H9 (cell line): ENCODE results near the gene AP1S1. TPM values are rescaled to one million over a fixed set of nuclear protein-coding genes. Genes with fewer than 3 reads are reported as not detected.
A peak's percentile ranks its signal among the peaks of the same experiment; 100 is the strongest.

Experiments used
- DNase-seq: peaks from one replicate; pipeline ENCODE4 v3.0.0-alpha.2; 2017
- H2AFZ ChIP-seq: one replicate; pipeline ENCODE4 v1.6.1; 2013; ENCODE audit warnings: mild to moderate bottlenecking, low read length, control low read depth, moderate library complexity
- H2AK5ac ChIP-seq: 2 replicates; pipeline ENCODE4 v1.6.1; 2013; ENCODE audit warnings: low read length, control low read depth, mixed read lengths; ENCODE audit not compliant: insufficient read length
- H2BK120ac ChIP-seq: one replicate; pipeline ENCODE4 v1.6.1; 2013; ENCODE audit warnings: low read depth, mild to moderate bottlenecking, low read length, control low read depth, inconsistent platforms; ENCODE audit not compliant: poor library complexity, severe bottlenecking
- H2BK12ac ChIP-seq: 2 replicates; pipeline ENCODE4 v1.6.1; 2013; ENCODE audit warnings: low read length, control low read depth, mixed read lengths, low read depth; ENCODE audit not compliant: insufficient read length
- H2BK15ac ChIP-seq: 2 replicates; pipeline ENCODE4 v1.6.1; 2013; ENCODE audit warnings: low read depth, low read length, control low read depth
- H2BK20ac ChIP-seq: one replicate; pipeline ENCODE4 v1.6.1; 2013; ENCODE audit warnings: low read depth, mild to moderate bottlenecking, low read length, control low read depth, inconsistent platforms; ENCODE audit not compliant: poor library complexity, severe bottlenecking
- H2BK5ac ChIP-seq: 2 replicates; pipeline ENCODE4 v1.6.1; 2013; ENCODE audit warnings: low read length, control low read depth, mixed read lengths; ENCODE audit not compliant: insufficient read length
- H3K14ac ChIP-seq: 2 replicates; pipeline ENCODE4 v1.6.1; 2013; ENCODE audit warnings: low read length, control low read depth; ENCODE audit not compliant: insufficient read depth
- H3K18ac ChIP-seq: 2 replicates; pipeline ENCODE4 v1.6.1; 2013; ENCODE audit warnings: low read depth, mild to moderate bottlenecking, mixed read lengths, low read length, control low read depth; ENCODE audit not compliant: insufficient read length
- H3K23ac ChIP-seq: 2 replicates; pipeline ENCODE4 v1.6.1; 2013; ENCODE audit warnings: low read length, control low read depth, mixed read lengths, low read depth; ENCODE audit not compliant: insufficient read length
- H3K23me2 ChIP-seq: 2 replicates; pipeline ENCODE4 v1.6.1; 2013; ENCODE audit warnings: low read depth, mild to moderate bottlenecking, mixed read lengths, low read length, control low read depth; ENCODE audit not compliant: insufficient read length, poor library complexity, severe bottlenecking
- H3K27ac ChIP-seq: 2 replicates; pipeline ENCODE4 v1.5.1; 2013; ENCODE audit warnings: low read length, control low read depth, mixed read lengths, low read depth; ENCODE audit not compliant: insufficient read length
- H3K27me3 ChIP-seq: 2 replicates; pipeline ENCODE4 v1.6.1; 2013; ENCODE audit warnings: low read length, control low read depth, inconsistent platforms; ENCODE audit not compliant: insufficient read depth
- H3K4ac ChIP-seq: 2 replicates; pipeline ENCODE4 v1.6.1; 2013; ENCODE audit warnings: low read depth, mild to moderate bottlenecking, control low read depth, inconsistent platforms, low read length, moderate library complexity
- H3K4me1 ChIP-seq: 2 replicates; pipeline ENCODE4 v1.6.1; 2013; ENCODE audit warnings: low read length, control low read depth, inconsistent platforms; ENCODE audit not compliant: insufficient read depth
- H3K4me2 ChIP-seq: 2 replicates; pipeline ENCODE4 v1.6.1; 2013; ENCODE audit warnings: low read length, control low read depth, mixed read lengths; ENCODE audit not compliant: insufficient read length, insufficient read depth
- H3K56ac ChIP-seq: 2 replicates; pipeline ENCODE4 v1.6.1; 2013; ENCODE audit warnings: low read depth, mild to moderate bottlenecking, mixed read lengths, low read length, control low read depth; ENCODE audit not compliant: insufficient read length
- H3K79me1 ChIP-seq: 2 replicates; pipeline ENCODE4 v1.6.1; 2013; ENCODE audit warnings: low read depth, mild to moderate bottlenecking, moderate library complexity, low read length, control low read depth, inconsistent platforms; ENCODE audit not compliant: insufficient read depth, poor library complexity, severe bottlenecking
- H3K79me2 ChIP-seq: 2 replicates; pipeline ENCODE4 v1.6.1; 2013; ENCODE audit warnings: low read length, control low read depth, inconsistent platforms; ENCODE audit not compliant: insufficient read depth
- H3K9ac ChIP-seq: 2 replicates; pipeline ENCODE4 v1.6.1; 2013; ENCODE audit warnings: low read length, control low read depth, mixed read lengths; ENCODE audit not compliant: insufficient read length; ENCODE audit errors: extremely low read depth
- H3K9me3 ChIP-seq: one replicate; pipeline ENCODE4 v1.6.1; 2013; ENCODE audit warnings: low read depth, low read length, inconsistent platforms; ENCODE audit not compliant: control insufficient read depth
- H3T11ph ChIP-seq: one replicate; pipeline ENCODE4 v1.6.1; 2013; ENCODE audit warnings: mild to moderate bottlenecking, low read length, control low read depth, inconsistent platforms
- H4K20me1 ChIP-seq: one replicate; pipeline ENCODE4 v1.6.1; 2013; ENCODE audit not compliant: control insufficient read depth, insufficient read length, insufficient read depth
- H4K5ac ChIP-seq: 2 replicates; pipeline ENCODE4 v1.6.1; 2013; ENCODE audit warnings: low read depth, mild to moderate bottlenecking, mixed read lengths, low read length, control low read depth; ENCODE audit not compliant: insufficient read length
- H4K8ac ChIP-seq: replicated peaks from 2 replicates; pipeline ENCODE4 v1.6.1; 2013; ENCODE audit warnings: low read length, control low read depth, mixed read lengths, low read depth; ENCODE audit not compliant: insufficient read length
- H4K91ac ChIP-seq: 2 replicates; pipeline ENCODE4 v1.6.1; 2013; ENCODE audit warnings: low read depth, mild to moderate bottlenecking, moderate library complexity, mixed read lengths, low read length, control low read depth; ENCODE audit not compliant: insufficient read length
- H3K27ac Mint-ChIP-seq, 3 experiments: 2 replicates in 2 of 3; 3 replicates in 1 of 3; pipeline ENCODE4 v1.8.0; 2020 to 2021; ENCODE audit warnings: mixed read lengths in 3 of 3, mild to moderate bottlenecking in 1 of 3, moderate library complexity in 1 of 3
- H3K27me3 Mint-ChIP-seq: 2 replicates; pipeline ENCODE4 v1.8.0; 2021; ENCODE audit warnings: low read depth, mild to moderate bottlenecking, moderate library complexity, mixed read lengths
- H3K36me3 Mint-ChIP-seq, 3 experiments: 2 replicates in 2 of 3; 3 replicates in 1 of 3; pipeline ENCODE4 v1.8.0; 2020 to 2021; ENCODE audit warnings: low read depth in 3 of 3, mixed read lengths in 3 of 3; ENCODE audit not compliant: insufficient read depth in 1 of 3
- H3K4me1 Mint-ChIP-seq, 2 experiments: 2 replicates each; pipeline ENCODE4 v1.8.0; 2020; ENCODE audit warnings: mixed read lengths in 2 of 2
- H3K4me3 Mint-ChIP-seq, 2 experiments: 2 replicates in 1 of 2; 3 replicates in 1 of 2; pipeline ENCODE4 v1.8.0; 2020 to 2021; ENCODE audit warnings: mild to moderate bottlenecking in 2 of 2, mixed read lengths in 2 of 2, moderate library complexity in 1 of 2
- H3K9me3 Mint-ChIP-seq, 2 experiments: 2 replicates in 1 of 2; 3 replicates in 1 of 2; pipeline ENCODE4 v1.8.0; 2020; ENCODE audit warnings: mild to moderate bottlenecking in 2 of 2, mixed read lengths in 2 of 2, moderate library complexity in 1 of 2
- WGBS: extraction: QIAGEN DNeasy Blood & Tissue Kit; methylation state at CpG from one replicate; pipeline ENCODE4 v1.1.7; 2013; ENCODE audit warnings: missing lambda C conversion rate, low lambda C conversion rate, mixed read lengths; ENCODE audit not compliant: insufficient read length; ENCODE audit errors: extremely low coverage; 5-methylcytosine and 5-hydroxymethylcytosine counted together
- total RNA-seq: library from RNA; stranded (reverse); gene quantifications from 2 replicates; pipeline ENCODE4 v1.2.1, GENCODE V29; 2021
- TF ChIP-seq, protein P1 (sequence below): fragments of 200-600 bp; sonication (generic); conservative IDR thresholded peaks from 3 replicates; pipeline ENCODE4 v1.8.0; 2021; ENCODE audit warnings: antibody characterized with exemption, mild to moderate bottlenecking

AP1S1 gene
- total RNA-seq, 1 experiment from 2014 or later: 65.2 TPM

DNA sequence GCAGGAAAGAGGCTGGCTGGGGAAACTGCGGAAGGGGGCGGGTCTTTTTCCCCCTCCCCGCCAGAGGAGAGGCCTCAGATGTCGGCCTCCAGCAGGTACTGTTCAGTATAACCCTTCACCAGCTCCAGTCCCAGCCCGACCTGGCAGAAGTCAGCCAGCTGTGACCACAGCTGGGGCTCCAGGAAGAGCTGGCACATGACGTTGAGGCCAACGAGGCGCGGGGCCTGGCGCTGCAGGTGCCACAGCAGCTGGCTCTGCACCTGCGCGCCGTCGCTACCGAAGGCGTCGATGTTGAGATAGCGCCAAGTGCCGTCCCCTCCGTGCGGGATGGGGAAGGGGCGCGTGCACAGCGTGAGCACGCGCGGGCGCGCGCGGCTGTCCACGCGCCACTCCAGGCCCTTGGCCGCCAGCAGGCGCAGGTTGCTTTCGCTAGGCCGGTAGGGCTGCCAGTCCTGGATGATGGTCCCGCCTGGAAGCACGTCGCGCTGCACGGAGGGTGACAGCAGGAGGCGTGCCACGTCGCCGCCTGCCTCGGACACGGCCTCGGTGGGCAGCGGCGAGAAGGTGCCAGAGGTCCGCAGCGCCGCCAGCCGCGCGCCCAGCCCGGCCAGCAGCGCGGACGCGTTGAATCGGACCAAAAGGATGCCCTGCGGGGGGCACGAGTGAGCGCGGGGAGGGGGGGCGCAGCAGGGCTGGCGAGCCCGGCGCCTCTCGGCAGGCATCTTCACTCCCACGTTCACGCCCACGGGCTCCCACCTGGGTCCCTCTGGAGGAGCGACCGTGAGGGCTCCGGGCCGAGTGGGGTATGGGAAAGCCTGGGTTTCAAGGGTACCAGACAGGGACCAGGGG is 18.0 kb downstream of the AP1S1 start:
- peaks cover 40% of the 10 kb centered on the region for H3K23me2 ChIP-seq
- no peaks in the 10 kb centered on the region for H3K36me3 Mint-ChIP-seq
- peak; percentile 69 for DNase-seq

More for the DNA sequence above, 18.0 kb downstream of the AP1S1 start:
- no CpG with 5 or more reads among the region's 79 CpGs for WGBS
- Histone ChIP-seq H3K27ac (no peak overlapping the region), H4K8ac (no peak overlapping the region), H2AK5ac (no peak overlapping the region), H3K4ac (no peak overlapping the region), H3K23ac (no peak overlapping the region), H2BK15ac (no peak overlapping the region), H3K79me1 (no peaks in the 10 kb centered on the region), H4K5ac (no peak overlapping the region), H3K4me1 (peaks cover 13% of the 10 kb centered on the region; the same call in 1 of the 2 replicates), H3K14ac (no peak overlapping the region), H2BK5ac (no peak overlapping the region), H4K91ac (no peak overlapping the region), H2BK20ac (no peak overlapping the region), H3K18ac (no peak overlapping the region), H2AFZ (no peak overlapping the region), H3K9ac (no peak overlapping the region), H3K56ac (no peak overlapping the region), H3K4me2 (peak overlapping the region; percentile 68), H2BK12ac (no peak overlapping the region), H3T11ph (no peak overlapping the region), H3K27me3 (peaks cover 68% of the 10 kb centered on the region), H3K9me3 (no peaks in the 10 kb centered on the region), H3K79me2 (no peaks in the 10 kb centered on the region), H2BK120ac (no peak overlapping the region), H4K20me1 (no peaks in the 10 kb centered on the region)
- H3K4me3 Mint-ChIP-seq: peak overlapping the region; percentile 55 to 79
- peaks cover 100% of the 10 kb centered on the region for H3K27me3 Mint-ChIP-seq
- peaks cover 54 to 59% of the 10 kb centered on the region in 2 experiments for H3K4me1 Mint-ChIP-seq
- H3K9me3 Mint-ChIP-seq: peaks cover 0 to 2% of the 10 kb centered on the region in 2 experiments; a peak in 2 of 5 replicates
- TF ChIP-seq, protein P1, sequence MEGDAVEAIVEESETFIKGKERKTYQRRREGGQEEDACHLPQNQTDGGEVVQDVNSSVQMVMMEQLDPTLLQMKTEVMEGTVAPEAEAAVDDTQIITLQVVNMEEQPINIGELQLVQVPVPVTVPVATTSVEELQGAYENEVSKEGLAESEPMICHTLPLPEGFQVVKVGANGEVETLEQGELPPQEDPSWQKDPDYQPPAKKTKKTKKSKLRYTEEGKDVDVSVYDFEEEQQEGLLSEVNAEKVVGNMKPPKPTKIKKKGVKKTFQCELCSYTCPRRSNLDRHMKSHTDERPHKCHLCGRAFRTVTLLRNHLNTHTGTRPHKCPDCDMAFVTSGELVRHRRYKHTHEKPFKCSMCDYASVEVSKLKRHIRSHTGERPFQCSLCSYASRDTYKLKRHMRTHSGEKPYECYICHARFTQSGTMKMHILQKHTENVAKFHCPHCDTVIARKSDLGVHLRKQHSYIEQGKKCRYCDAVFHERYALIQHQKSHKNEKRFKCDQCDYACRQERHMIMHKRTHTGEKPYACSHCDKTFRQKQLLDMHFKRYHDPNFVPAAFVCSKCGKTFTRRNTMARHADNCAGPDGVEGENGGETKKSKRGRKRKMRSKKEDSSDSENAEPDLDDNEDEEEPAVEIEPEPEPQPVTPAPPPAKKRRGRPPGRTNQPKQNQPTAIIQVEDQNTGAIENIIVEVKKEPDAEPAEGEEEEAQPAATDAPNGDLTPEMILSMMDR: no peak
- H3K27ac Mint-ChIP-seq: peak overlapping the region in 1 of 3 experiments; percentile 24; a peak in 1 of 7 replicates
